A673 (cell line): ENCODE measurements around the gene USPL1. TPM values are rescaled to one million over a fixed set of nuclear protein-coding genes. Genes with fewer than 3 reads are reported as not detected.
A peak's percentile ranks its signal among the peaks of the same experiment; 100 is the strongest.

ENCODE experiments used
- BruUV-seq: library from RNA; stranded (reverse); fragments of 400-500 nt; replicated peaks from 2 replicates; lab custom pipeline; 2021; lab: Mats Ljungman, UMichigan
- CTCF ChIA-PET: fragments of 300-600 bp; sonication (Branson Sonifier 250); formaldehyde crosslinking; loops from one replicate; lab custom pipeline; 2022; ENCODE audit warnings: antibody characterized with exemption; lab: Charles Lee
- POLR2A ChIA-PET: fragments of 300-600 bp; sonication (Branson Sonifier 250); formaldehyde crosslinking; loops from one replicate; lab custom pipeline; 2022; ENCODE audit warnings: antibody characterized with exemption; ENCODE audit not compliant: low non-redundant PET; lab: Charles Lee
- DNase-seq: peaks from one replicate; pipeline ENCODE4 v3.0.0-alpha.2; 2015; ENCODE audit warnings: low spot score
- H3K27ac ChIP-seq: fragments of 200-600 bp; sonication (generic); 2 replicates; pipeline ENCODE4 v1.5.1; 2016; ENCODE audit warnings: mixed run types, low read depth, mild to moderate bottlenecking, mixed read lengths, antibody characterized with exemption, low read length; ENCODE audit not compliant: poor library complexity, severe bottlenecking
- H3K27me3 ChIP-seq: fragments of 200-600 bp; sonication (generic); replicated peaks from 2 replicates; pipeline ENCODE4 v1.6.1; 2017; ENCODE audit warnings: mixed run types, low read depth, mild to moderate bottlenecking, mixed read lengths, antibody characterized with exemption, low read length; ENCODE audit not compliant: insufficient read depth, poor library complexity
- H3K36me3 ChIP-seq: fragments of 200-600 bp; sonication (generic); 2 replicates; pipeline ENCODE4 v1.6.1; 2016; ENCODE audit warnings: mixed run types, mild to moderate bottlenecking, mixed read lengths, antibody characterized with exemption, low read length; ENCODE audit not compliant: insufficient read depth, poor library complexity, severe bottlenecking
- H3K4me1 ChIP-seq: fragments of 200-600 bp; sonication (generic); 2 replicates; pipeline ENCODE4 v1.6.1; 2017; ENCODE audit warnings: mixed run types, mild to moderate bottlenecking, mixed read lengths, antibody characterized with exemption, low read length; ENCODE audit not compliant: insufficient read depth, poor library complexity, severe bottlenecking
- H3K4me3 ChIP-seq: fragments of 200-600 bp; sonication (generic); 2 replicates; pipeline ENCODE4 v1.5.1; 2016; ENCODE audit warnings: low read depth, mixed run types, mild to moderate bottlenecking, mixed read lengths, low read length; ENCODE audit not compliant: poor library complexity, severe bottlenecking
- H3K9me3 ChIP-seq: fragments of 200-600 bp; sonication (generic); 2 replicates; pipeline ENCODE4 v1.6.1; 2016; ENCODE audit warnings: mixed run types, low read depth, mild to moderate bottlenecking, mixed read lengths, antibody characterized with exemption, low read length; ENCODE audit not compliant: poor library complexity, severe bottlenecking
- CTCF ChIP-seq: fragments of 300-800, 200-600 bp; sonication (generic); conservative IDR thresholded peaks from 2 replicates; pipeline ENCODE4 v1.5.1; 2017; ENCODE audit warnings: low read depth, mild to moderate bottlenecking, antibody characterized with exemption, low read length, moderate library complexity, mixed read lengths
- EZH2 ChIP-seq: fragments of 200-600 bp; sonication (generic); IDR thresholded peaks from 2 replicates; pipeline ENCODE4 v1.6.1; 2017; ENCODE audit warnings: borderline replicate concordance, low read depth, mild to moderate bottlenecking, mixed read lengths, antibody characterized with exemption, low read length; ENCODE audit not compliant: poor library complexity, severe bottlenecking
- intact Hi-C: fragments of 100-400 bp; cut with micrococcal nuclease; formaldehyde crosslinking; loops from one replicate; pipeline ENCODE4 v1.10.0; 2022; ENCODE audit not compliant: unreplicated experiment
- total RNA-seq: library from RNA; stranded (reverse); gene quantifications from 2 replicates; pipeline ENCODE4 v1.2.3, GENCODE V29; 2021

USPL1 gene
- total RNA-seq, 1 experiment from 2014 or later, result 28.5 TPM

- DNase-seq, result no peak
- Histone ChIP-seq H3K4me3 (no peak overlapping the region), H3K9me3 (no peaks in the 10 kb centered on the region), H3K27me3 (no peaks in the 10 kb centered on the region), H3K4me1 (peaks cover 35% of the 10 kb centered on the region), H3K27ac (no peak overlapping the region), H3K36me3 (peaks cover 58% of the 10 kb centered on the region)
- intact Hi-C loops, result no loop called here
- POLR2A ChIA-PET, result no interaction called here
- no peak for TF ChIP-seq EZH2
- TF ChIP-seq CTCF, result no peak
- BruUV-seq, result no TSS peak
- CTCF ChIA-PET, result no interaction called here
Observed at GRCh38 chr13:30656178-30656577, 38.5 kb downstream of the USPL1 start.

- no TSS peak for BruUV-seq
- Histone ChIP-seq H3K27ac (no peak overlapping the region), H3K4me3 (no peak overlapping the region), H3K4me1 (peaks cover 20% of the 10 kb centered on the region), H3K36me3 (peaks cover 38% of the 10 kb centered on the region), H3K9me3 (no peaks in the 10 kb centered on the region), H3K27me3 (no peaks in the 10 kb centered on the region)
- intact Hi-C loops, result no loop called here
- ChIA-PET POLR2A (no interaction called here), CTCF (no interaction called here)
- TF ChIP-seq CTCF, result no peak
- no peak for TF ChIP-seq EZH2
- DNase-seq, result peak; percentile 59
Observed at GRCh38 chr13:30659980-30660379, 42.3 kb downstream of the USPL1 start.

- TF ChIP-seq EZH2, result no peak
- TF ChIP-seq CTCF, result no peak
- Histone ChIP-seq H3K4me1 (peaks cover 20% of the 10 kb centered on the region), H3K27me3 (no peaks in the 10 kb centered on the region), H3K27ac (no peak overlapping the region), H3K36me3 (peaks cover 30% of the 10 kb centered on the region), H3K9me3 (no peaks in the 10 kb centered on the region), H3K4me3 (no peak overlapping the region)
- CTCF ChIA-PET, result no interaction called here
- no peak for DNase-seq
- intact Hi-C loops, result no loop called here
- POLR2A ChIA-PET, result no interaction called here
- no TSS peak for BruUV-seq
Observed at GRCh38 chr13:30660796-30661195, 43.1 kb downstream of the USPL1 start.
